ENCODE data around the gene HEMK1. TPM values are rescaled to one million over a fixed set of nuclear protein-coding genes. Genes with fewer than 3 reads are reported as not detected.

The HEMK1 gene
- total and polyA plus RNA-seq, 2 of the 8 experiments (the other 6 are each of a cell fraction or from before 2014, with no cell fraction given), result 9.7 to 10.6 TPM

- TF ChIP-seq SP1 (IDR thresholded peaks at IDR 0.05; ENCODE audit: low read depth, low read length) (no peak; the same call in 1 of the 2 replicates), CTCF (IDR thresholded peaks at IDR 0.05; ENCODE audit: control extremely low read depth in 1 of 3, insufficient read depth in 1 of 3, low read depth in 1 of 3, low read length in 3 of 3) (no peak), ASH2L (IDR thresholded peaks at IDR 0.05; ENCODE audit: low read length) (peak; percentile 86), CHD1 (IDR thresholded peaks at IDR 0.05; ENCODE audit: low read depth, low read length) (no peak), BRCA1 (IDR thresholded peaks at IDR 0.05; ENCODE audit: low read depth, low read length) (no peak), CTBP2 (IDR thresholded peaks at IDR 0.05; ENCODE audit: borderline replicate concordance, insufficient read depth, insufficient read length, low read length) (peak; percentile 79), TEAD4 (IDR thresholded peaks at IDR 0.05; ENCODE audit: low read depth, low read length) (no peak), FOSL1 (IDR thresholded peaks at IDR 0.05; ENCODE audit: insufficient read depth, low read depth, low read length) (no peak), POLR2AphosphoS5 (IDR thresholded peaks at IDR 0.05; ENCODE audit: low read depth, low read length) (peak; percentile 24; the same call in 1 of the 2 replicates), GTF2F1 (IDR thresholded peaks at IDR 0.05; ENCODE audit: borderline replicate concordance, low read depth, low read length) (no peak), CBX5 (IDR thresholded peaks at IDR 0.05; ENCODE audit: low read depth, low read length) (no peak), SRF (IDR thresholded peaks at IDR 0.05; ENCODE audit: low read depth, low read length) (peak; percentile 52), TAF7 (optimal IDR thresholded peaks at IDR 0.05; ENCODE audit: borderline replicate concordance, low read depth, low read length) (peak; percentile 86), RBBP5 (IDR thresholded peaks at IDR 0.05; ENCODE audit: borderline replicate concordance, low read depth, low read length) (peak; percentile 86), TCF12 (IDR thresholded peaks at IDR 0.05; ENCODE audit: low read depth, low read length) (no peak), EZH2 (IDR thresholded peaks at IDR 0.05; ENCODE audit: low read depth, low read length, severe bottlenecking) (no peak), RXRA (IDR thresholded peaks at IDR 0.05; ENCODE audit: insufficient read depth, low read depth, low read length) (no peak), MAX (IDR thresholded peaks at IDR 0.05) (peak; percentile 55; the same call in 1 of the 2 replicates), CREB1 (IDR thresholded peaks at IDR 0.05) (peak; percentile 83), SUZ12 (IDR thresholded peaks at IDR 0.05; ENCODE audit: low read length) (no peak), NRF1 (IDR thresholded peaks at IDR 0.05; ENCODE audit: low read depth, low read length) (no peak)
Observed at GRCh38 chr3:50568947-50569749, at the start of gene HEMK1 (continued).
